GM18858 (cell line): ENCODE measurements around the gene MRGPRE.

Experiments used
- ATAC-seq: cut with Tn5 transposase; IDR thresholded peaks from one replicate; pipeline ENCODE4 v1.9.1; 2021; ENCODE audit not compliant: unreplicated experiment

MRGPRE gene

DNA sequence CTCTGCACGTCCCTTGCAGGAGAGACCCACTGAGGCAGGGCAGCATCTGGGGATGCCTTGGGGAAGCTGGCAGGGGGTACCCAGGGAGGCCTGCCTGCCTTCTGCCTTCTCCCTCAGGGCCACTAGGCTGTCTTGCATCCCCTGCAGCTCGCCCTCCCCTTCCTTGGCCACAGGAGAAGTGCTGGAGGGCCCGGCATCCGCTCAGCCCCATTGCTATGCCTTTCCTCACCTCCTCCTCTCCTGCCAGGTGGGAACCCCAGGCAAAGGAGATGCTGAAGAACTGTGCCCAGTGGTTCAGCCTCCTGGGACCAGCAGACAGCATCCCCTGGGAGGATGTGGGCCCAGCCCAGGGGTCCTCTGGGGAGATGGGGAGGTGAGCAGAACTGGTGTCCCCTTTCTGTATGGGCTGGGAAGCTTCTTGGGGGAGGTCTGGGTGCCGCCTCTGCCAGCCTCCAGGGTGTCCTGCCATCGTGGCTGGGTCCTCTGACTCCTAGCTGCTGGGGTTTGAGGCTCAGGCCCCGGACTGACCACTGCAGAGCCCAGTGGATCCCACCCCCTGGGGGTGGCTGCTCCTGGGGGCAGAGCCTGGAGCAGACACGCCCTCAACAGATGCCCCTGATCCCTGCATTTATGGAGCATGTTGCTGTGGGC is 34.2 kb downstream of the MRGPRE start:
- no peak for ATAC-seq

DNA sequence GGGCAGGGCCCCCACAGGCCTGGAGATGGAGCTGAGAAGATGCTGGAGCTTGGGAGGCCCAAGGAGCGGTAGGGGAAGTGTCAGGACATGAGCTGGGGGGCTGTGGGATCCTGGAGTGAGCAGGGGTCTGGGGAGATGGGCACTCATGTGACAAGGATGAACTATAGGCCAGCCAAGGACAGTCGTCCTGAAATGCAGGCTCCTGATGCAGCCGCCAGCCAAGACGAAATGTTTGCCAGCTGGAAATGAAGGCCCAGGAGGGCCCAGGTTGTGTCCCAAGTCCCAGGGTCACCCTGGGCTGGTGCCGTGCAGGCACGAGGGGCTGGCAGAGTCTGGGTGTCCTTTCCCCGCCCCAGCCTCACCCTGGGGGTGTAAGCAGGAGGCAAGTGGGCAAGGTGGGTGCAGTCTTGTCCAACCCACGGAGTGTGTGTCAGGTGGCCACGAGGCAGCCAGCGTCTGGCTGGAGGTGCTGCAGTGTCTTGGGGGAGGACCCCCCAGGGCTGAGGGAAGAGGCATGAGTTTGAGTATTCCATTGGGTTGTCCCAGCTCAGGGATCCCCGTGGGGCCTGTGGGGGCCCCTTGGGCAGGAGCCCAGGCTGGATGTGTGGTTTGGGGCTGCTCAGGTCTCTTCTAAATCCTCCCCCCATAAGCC is 35.0 kb downstream of the MRGPRE start:
- no peak for ATAC-seq

DNA sequence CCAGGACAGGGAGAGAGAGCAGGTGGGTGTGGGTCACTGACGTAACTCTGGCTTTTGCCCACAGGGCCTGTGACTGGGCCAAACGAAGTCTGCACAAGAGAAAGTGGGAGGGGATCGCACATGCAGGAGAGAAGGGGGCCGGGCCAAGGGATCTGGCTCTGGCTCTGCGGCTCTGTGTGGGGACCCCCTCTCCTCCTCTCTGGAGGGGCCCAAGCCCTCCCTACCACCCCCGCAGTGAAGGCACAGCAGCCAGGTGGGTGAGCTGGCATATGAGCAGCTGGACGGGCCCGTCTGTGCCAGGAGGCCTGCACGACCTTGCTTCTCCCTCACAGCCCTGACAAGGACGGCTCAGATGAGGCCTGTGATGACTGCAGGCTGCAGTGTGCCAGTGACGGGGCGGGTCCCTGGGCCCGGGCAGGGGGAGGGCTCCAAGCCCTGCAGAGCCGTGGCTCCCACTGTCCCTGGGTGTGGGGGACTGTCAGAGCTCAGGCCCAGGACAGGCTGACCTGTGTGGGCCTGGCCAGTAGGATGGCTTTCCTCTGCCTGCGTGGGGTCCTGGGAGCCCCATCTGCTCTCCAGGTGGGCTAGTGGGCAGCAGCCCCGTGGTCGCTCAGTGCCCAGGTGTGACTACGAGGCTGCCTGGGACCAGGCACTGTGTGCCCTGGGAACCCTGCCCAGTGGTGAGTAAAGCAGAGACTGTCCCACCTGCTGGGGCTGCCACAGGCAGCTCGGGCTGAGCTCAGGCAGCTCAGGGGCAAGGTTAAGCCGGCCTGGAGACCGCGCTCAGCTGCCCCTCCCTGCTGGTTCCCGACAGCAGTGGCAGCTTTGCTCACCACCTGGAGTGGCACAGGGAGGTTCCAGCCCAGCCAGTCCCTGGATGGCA is 35.8 kb downstream of the MRGPRE start:
- ATAC-seq = no peak

GRCh38 chr11:3195251-3196160 is 36.7 kb downstream of the MRGPRE start:
- no peak for ATAC-seq

GRCh38 chr11:3194016-3194816 is 38.0 kb downstream of the MRGPRE start:
- ATAC-seq = no peak

DNA sequence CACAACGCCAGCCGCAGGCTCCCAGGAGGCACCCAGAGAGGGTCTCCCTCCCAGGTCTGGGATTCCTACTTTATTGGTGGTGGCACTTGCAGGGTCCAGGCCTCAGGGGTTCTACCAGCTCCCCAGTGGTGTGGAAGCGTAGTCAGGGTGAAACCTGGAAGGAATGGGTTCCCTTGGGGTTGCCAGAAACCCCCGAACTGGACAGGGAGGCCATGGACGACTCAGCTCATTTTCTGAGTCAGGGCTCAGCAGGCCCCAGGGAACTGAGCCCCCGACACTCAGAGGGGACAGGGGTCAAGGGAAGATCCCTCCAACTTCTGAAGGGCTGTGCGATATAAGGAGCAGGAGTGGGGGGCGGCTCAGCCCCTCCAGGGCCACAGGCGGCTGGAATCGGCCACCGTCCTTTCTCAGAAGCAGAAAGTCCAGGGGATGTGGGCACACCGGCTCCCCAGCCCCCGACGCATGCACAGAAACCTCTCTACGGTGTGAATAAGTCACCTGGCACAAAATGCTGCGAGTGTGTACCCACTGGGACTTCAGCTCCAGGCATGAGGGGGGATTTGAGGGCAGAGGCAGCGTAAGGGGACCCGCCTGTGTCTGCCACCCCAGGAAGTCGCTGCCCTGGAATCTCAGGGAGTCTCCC is 38.7 kb downstream of the MRGPRE start:
- ATAC-seq = no peak

DNA sequence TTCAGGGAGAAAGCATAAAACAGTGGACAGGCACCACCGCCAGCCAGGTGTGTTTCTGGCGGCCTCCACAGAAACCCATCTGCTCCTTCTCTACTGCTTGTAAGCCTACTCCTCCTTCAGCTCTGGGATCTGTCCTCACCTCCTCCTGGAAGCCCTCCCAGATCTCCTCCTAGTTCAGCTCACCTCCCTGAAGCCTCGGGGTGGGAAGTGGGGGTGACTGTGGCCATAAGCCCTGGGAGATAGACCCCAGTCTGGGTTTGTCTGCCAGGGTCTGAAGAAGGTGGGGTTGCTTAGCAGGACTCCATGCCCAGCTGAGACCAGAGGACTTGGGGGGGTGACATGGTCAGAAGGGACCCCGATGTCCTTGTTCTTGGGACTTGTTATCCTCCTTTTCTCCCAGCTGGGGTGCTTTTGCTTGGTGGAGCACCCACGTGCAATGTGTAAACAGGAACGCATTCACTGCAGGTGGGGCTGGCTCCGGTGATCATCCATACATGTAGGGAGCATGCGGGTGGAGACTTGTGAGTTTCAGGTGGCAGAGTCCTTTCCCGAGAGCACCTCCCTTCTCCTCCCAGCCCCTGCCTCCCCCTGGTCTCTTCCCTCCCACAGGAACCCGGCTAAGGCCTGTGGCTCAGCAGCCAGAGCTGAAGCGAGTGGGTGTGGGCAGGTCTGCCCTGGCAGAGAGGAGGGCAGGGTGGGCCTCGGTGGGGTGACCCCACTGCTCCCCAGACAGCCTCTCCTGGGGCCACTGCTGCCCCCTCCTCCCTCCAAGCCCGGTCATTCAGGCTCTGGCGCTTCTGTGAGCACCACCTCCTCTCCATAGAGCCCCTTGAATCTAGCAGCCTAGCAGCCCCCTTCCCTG is 39.5 kb downstream of the MRGPRE start:
- no peak for ATAC-seq

GRCh38 chr11:3191586-3192324 is 40.5 kb downstream of the MRGPRE start:
- ATAC-seq = no peak

DNA sequence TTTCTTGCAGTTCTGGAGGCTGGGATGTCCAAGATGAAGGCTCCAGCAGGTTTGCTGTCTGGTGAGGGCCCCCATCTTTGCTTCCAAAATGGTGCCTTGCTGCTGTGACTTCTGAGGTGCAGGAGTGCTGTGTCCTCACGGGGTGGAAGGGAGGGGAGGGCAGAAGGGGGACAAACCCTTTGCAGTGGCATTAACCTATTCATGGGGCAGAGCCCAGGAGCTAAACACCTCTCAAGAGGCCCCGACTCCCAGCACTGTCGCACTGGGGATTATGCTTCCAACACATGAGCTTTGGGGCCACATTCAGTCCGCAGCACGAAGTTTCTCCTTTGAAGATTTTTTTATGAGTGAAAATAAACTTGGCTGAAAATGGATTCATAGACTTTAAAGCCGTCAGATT is 41.6 kb downstream of the MRGPRE start:
- ATAC-seq = no peak

GRCh38 chr11:3189886-3190583 is 42.2 kb downstream of the MRGPRE start:
- no peak for ATAC-seq

DNA sequence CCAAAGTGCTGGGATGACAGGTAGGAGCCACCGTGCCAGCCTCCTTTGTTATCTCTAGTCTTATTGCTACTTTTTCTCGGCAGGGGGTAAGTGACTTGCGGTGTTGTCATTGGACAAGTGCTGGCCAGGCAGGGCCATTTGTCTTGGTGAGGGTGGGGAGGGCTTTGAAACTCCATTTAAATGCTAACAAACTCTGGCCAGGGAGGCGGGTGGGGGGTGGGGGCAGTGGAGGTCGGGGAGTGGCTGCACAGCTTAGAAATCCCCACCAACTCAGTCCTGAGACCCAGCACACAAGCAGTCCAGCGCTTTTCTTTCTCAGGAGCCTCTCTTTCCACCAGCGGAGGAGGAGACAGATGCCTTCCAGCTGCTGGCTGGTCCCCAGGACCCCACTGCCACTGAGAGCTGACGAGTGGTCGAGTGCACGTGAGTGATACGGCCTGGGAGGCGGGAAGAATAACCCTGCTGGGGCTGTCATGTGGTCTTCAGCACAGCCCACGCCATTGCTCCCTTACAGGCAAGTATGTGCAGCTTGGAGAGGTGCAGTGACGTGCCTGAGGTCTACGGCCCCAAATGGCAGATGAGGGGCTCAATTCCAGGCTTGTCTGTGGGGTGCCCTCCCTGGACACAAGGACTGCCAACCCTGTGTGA is 42.9 kb downstream of the MRGPRE start:
- ATAC-seq = no peak

- no peak for ATAC-seq
These were observed 43.6 kb downstream of the MRGPRE start for GRCh38 chr11:3188496-3189195.

GRCh38 chr11:3186166-3186953 is 45.9 kb downstream of the MRGPRE start:
- no peak for ATAC-seq

- no peak for ATAC-seq
These were observed 47.4 kb downstream of the MRGPRE start for GRCh38 chr11:3184732-3185347.

- ATAC-seq = no peak
These were observed 48.7 kb downstream of the MRGPRE start for GRCh38 chr11:3183523-3183922.
